SKM-1 (cell line): ENCODE data around the gene STEAP4.
A peak's percentile ranks its signal among the peaks of the same experiment; 100 is the strongest.

Source experiments
- DNase-seq: peaks from one replicate; lab custom pipeline; 2025; ENCODE audit not compliant: unreplicated experiment; lab: John Stamatoyannopoulos, UW

Gene STEAP4

GRCh38 chr7:88314061-88314491 lies 7.4 kb upstream of the STEAP4 start:
- DNase-seq = no peak

GRCh38 chr7:88312061-88312663 lies 5.5 kb upstream of the STEAP4 start:
- DNase-seq = no peak

GRCh38 chr7:88311675-88312036 lies 5.0 kb upstream of the STEAP4 start:
- DNase-seq = no peak

- DNase-seq = no peak
Measured at GRCh38 chr7:88310956-88311674, 4.4 kb upstream of the STEAP4 start.

- DNase-seq = no peak
Measured at GRCh38 chr7:88309819-88310218, 3.1 kb upstream of the STEAP4 start.

- no peak for DNase-seq
Measured at GRCh38 chr7:88307823-88308222, 1.1 kb upstream of the STEAP4 start.

- no peak for DNase-seq
Measured at GRCh38 chr7:88307412-88307811, 718 bp upstream of the STEAP4 start.

- DNase-seq = no peak
Measured at GRCh38 chr7:88305044-88305443, 1.6 kb downstream of the STEAP4 start.

GRCh38 chr7:88302486-88302885 lies 4.2 kb downstream of the STEAP4 start:
- no peak for DNase-seq

- no peak for DNase-seq
Measured at GRCh38 chr7:88301924-88302323, 4.8 kb downstream of the STEAP4 start.

GRCh38 chr7:88300401-88300945 lies 6.2 kb downstream of the STEAP4 start:
- no peak for DNase-seq

GRCh38 chr7:88299126-88299525 lies 7.6 kb downstream of the STEAP4 start:
- DNase-seq = no peak

GRCh38 chr7:88293866-88294265 lies 12.8 kb downstream of the STEAP4 start:
- DNase-seq = no peak

- DNase-seq = no peak
Measured at GRCh38 chr7:88291398-88292173, 15.1 kb downstream of the STEAP4 start.

GRCh38 chr7:88290491-88290890 lies 16.2 kb downstream of the STEAP4 start:
- DNase-seq = no peak

- no peak for DNase-seq
Measured at GRCh38 chr7:88289564-88290025, 17.1 kb downstream of the STEAP4 start.

GRCh38 chr7:88281749-88282148 lies 24.9 kb downstream of the STEAP4 start:
- no peak for DNase-seq

- no peak for DNase-seq
Measured at GRCh38 chr7:88280801-88281200, 25.9 kb downstream of the STEAP4 start.

GRCh38 chr7:88279323-88279722 lies 27.4 kb downstream of the STEAP4 start:
- no peak for DNase-seq

GRCh38 chr7:88278881-88279280 lies 27.8 kb downstream of the STEAP4 start:
- peak; percentile 81 for DNase-seq

- no peak for DNase-seq
Measured at GRCh38 chr7:88276605-88277153, 30.0 kb downstream of the STEAP4 start.
